GM21390 (cell line): ENCODE data around the gene THTPA.
A peak's percentile ranks its signal among the peaks of the same experiment; 100 is the strongest.

Experiments
- ATAC-seq: cut with Tn5 transposase; IDR thresholded peaks from one replicate; pipeline ENCODE4 v1.9.1; 2021; ENCODE audit not compliant: unreplicated experiment

The THTPA gene

GRCh38 chr14:23551266-23552028 is 4.6 kb upstream of the THTPA start, which contains the start of gene ZFHX2:
Gene ZFHX2 (minus strand): TSS chr14:23551765. CDS start chr14:23535325, 16,440 bp downstream.
- peak; percentile 51 for ATAC-seq

- ATAC-seq = no peak
These were observed 564 bp upstream of the THTPA start for GRCh38 chr14:23555533-23555881.

GRCh38 chr14:23556700-23557440 is 799 bp downstream of the THTPA start:
- no peak for ATAC-seq

- ATAC-seq = no peak
These were observed 1.4 kb downstream of the THTPA start for GRCh38 chr14:23557521-23557920.

- ATAC-seq = no peak
These were observed 1.9 kb downstream of the THTPA start for GRCh38 chr14:23557946-23558345.

GRCh38 chr14:23558346-23559009 is 2.4 kb downstream of the THTPA start:
- no peak for ATAC-seq

- no peak for ATAC-seq
These were observed 3.2 kb downstream of the THTPA start for GRCh38 chr14:23559010-23559925.

GRCh38 chr14:23559926-23560520 is 4.0 kb downstream of the THTPA start:
- no peak for ATAC-seq

GRCh38 chr14:23561259-23561658 is 5.2 kb downstream of the THTPA start:
- no peak for ATAC-seq

- ATAC-seq = no peak
These were observed 6.1 kb downstream of the THTPA start for GRCh38 chr14:23561873-23562821.

GRCh38 chr14:23562822-23563472 is 6.9 kb downstream of the THTPA start:
- ATAC-seq = no peak

- no peak for ATAC-seq
These were observed 7.6 kb downstream of the THTPA start for GRCh38 chr14:23563473-23564180.

- no peak for ATAC-seq
These were observed 8.2 kb downstream of the THTPA start for GRCh38 chr14:23564181-23564812.

- ATAC-seq = no peak
These were observed 8.8 kb downstream of the THTPA start for GRCh38 chr14:23564876-23565275.

- no peak for ATAC-seq
These were observed 9.6 kb downstream of the THTPA start for GRCh38 chr14:23565626-23566025.

GRCh38 chr14:23566112-23566777 is 10.2 kb downstream of the THTPA start:
- no peak for ATAC-seq

- peak; percentile 2 for ATAC-seq
These were observed 10.7 kb downstream of the THTPA start for GRCh38 chr14:23566778-23567185.
